Activated naive CD8-positive, alpha-beta T cell treated with anti-CD3 and anti-CD28 coated beads, Interleukin-2, amount 10 ng/mL, durations not matched to agents 7 days and 5 days (primary cell): Measurements from ENCODE around the gene MTHFS. TPM values are rescaled to one million over a fixed set of nuclear protein-coding genes. Genes with fewer than 3 reads are reported as not detected.

Source experiments
- ATAC-seq: fragments of 150-1000 bp; cut with Tn5 transposase; one replicate; pipeline ENCODE4 v1.10.0; 2021; ENCODE audit warnings: low read depth, moderate library complexity
- POLR2A ChIA-PET: fragments of 350-600 bp; sonication (Branson Sonifier 250); formaldehyde crosslinking; loops from one replicate; lab custom pipeline; 2021; ENCODE audit warnings: antibody characterized with exemption; lab: Charles Lee
- DNase-seq: peaks from one replicate; pipeline ENCODE4 v3.0.0; 2021
- H3K27ac Mint-ChIP-seq: one replicate; pipeline ENCODE4 v1.8.0; 2022; ENCODE audit warnings: mild to moderate bottlenecking, mixed read lengths
- H3K27me3 Mint-ChIP-seq: one replicate; pipeline ENCODE4 v1.8.0; 2022; ENCODE audit warnings: mild to moderate bottlenecking, moderate library complexity, mixed read lengths
- H3K36me3 Mint-ChIP-seq: one replicate; pipeline ENCODE4 v1.8.0; 2021; ENCODE audit warnings: mild to moderate bottlenecking, mixed read lengths
- H3K4me1 Mint-ChIP-seq: one replicate; pipeline ENCODE4 v1.8.0; 2021; ENCODE audit warnings: mixed read lengths
- H3K4me3 Mint-ChIP-seq: one replicate; pipeline ENCODE4 v1.8.0; 2022; ENCODE audit warnings: mild to moderate bottlenecking, moderate library complexity, mixed read lengths
- H3K9me3 Mint-ChIP-seq: one replicate; pipeline ENCODE4 v1.8.0; 2021; ENCODE audit warnings: mixed read lengths
- total RNA-seq, 2 experiments: library from RNA; stranded (reverse); gene quantifications; one replicate each; pipeline ENCODE4 v1.2.3, GENCODE V29; 2021

Gene MTHFS
- total RNA-seq, 2 experiments from 2014 or later: 31.5 to 32.0 TPM

DNA sequence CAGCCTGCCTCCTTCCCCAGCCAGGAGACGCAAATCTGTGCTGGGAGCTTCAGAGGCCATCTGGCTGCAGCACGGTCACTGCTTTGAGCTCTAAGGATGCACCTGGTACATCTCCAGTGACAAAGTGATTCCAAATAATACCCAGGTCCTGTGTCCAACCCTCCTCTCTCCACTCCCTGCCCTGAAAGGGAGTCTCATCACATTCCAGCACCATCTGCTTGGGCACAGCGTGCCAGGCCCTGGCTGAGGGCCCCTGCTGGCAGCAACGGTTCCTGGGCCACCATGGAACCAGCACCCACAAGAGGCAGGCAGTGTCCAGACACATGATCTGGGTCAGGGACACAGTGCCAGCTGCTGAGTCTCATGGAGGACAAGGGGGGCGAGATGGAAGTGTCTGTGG lies 81.3 kb downstream of the MTHFS start:
- Mint-ChIP-seq H3K9me3 (peaks cover 3% of the 10 kb centered on the region), H3K27me3 (no peaks in the 10 kb centered on the region), H3K36me3 (peaks cover 4% of the 10 kb centered on the region), H3K4me1 (no peaks in the 10 kb centered on the region), H3K27ac (no peak overlapping the region), H3K4me3 (no peak overlapping the region)
- POLR2A ChIA-PET: no interaction called here
- ATAC-seq: no peak
- no peak for DNase-seq

DNA sequence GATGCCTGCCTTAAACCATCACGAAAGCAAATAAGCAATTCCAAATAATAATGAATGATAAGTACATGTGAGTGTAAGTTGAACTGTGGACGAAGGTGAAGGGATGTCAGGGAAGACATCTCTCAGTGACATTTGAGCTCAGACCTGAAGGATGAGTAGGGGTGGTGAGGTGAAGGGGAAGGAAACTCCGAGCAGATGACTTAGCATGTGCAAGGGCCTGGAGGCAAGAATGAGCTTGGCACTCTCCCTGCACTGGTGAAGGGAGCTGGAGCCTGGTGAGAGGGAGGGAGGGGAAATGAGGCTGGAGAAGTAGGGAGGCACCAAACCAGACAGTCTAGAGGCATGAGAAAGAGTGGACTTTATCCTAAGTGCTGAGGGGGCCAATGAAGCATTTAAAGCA lies 84.3 kb downstream of the MTHFS start:
- peaks cover 3% of the 10 kb centered on the region for H3K27me3 Mint-ChIP-seq
- no peak for ATAC-seq
- no peaks in the 10 kb centered on the region for H3K4me1 Mint-ChIP-seq
- H3K4me3 Mint-ChIP-seq: no peak overlapping the region
- H3K36me3 Mint-ChIP-seq: no peaks in the 10 kb centered on the region
- no peaks in the 10 kb centered on the region for H3K9me3 Mint-ChIP-seq
- POLR2A ChIA-PET: interaction anchor here (0.5 kb wide), 1 partner anchor 162 kb away, joined by 4 read pairs; no protein-coding TSS in a partner anchor
- no peak for DNase-seq
- H3K27ac Mint-ChIP-seq: peak overlapping the region; percentile 25

DNA sequence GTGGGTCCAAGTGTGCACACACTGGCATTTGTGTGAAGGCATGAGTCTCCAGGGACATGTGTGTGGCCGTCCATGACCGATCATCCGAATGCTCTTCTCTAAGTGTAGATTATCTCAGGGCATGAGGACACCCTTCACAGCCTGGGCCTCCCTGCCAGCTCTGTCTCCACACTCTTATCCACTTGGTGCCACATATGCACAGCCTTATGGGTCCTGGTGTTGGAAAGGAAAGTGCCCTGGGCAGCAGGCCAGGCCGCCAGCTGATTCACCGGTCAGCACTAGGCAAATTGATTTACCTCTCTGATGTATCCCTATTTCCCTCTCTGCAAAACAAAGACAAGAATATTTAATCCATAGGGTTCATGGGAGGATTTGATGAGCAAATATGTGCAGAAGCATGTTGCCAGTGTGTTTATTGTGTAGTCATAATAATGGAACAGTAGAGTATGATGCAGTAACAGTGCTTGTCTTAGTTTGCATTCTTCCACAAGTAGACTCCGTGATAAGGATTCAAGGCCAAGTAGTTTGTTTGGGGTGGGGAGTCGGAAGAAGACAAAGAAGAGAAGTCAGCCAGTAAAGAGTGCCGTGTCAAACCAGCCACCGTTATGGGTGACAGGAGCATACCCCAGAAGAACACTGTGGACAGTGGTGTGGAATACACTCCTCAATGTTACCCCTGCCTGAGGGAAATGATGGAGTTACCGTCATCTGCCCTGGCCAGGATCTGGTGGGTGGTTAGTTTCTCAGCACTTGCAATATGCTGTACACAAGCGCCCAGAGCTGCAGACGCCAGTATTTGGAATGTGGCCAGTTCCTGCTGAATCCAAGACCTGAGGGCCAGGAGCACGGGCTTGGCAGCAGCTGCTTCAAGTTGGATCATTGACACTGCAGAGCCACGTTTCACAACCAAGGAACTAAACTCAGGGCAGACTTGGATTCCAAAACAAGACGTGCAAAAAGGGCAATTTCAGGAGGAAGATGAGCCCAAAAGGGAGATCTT lies 85.1 kb downstream of the MTHFS start:
- Mint-ChIP-seq H3K9me3 (no peaks in the 10 kb centered on the region), H3K4me1 (no peaks in the 10 kb centered on the region), H3K36me3 (no peaks in the 10 kb centered on the region), H3K27me3 (peaks cover 7% of the 10 kb centered on the region), H3K4me3 (no peak overlapping the region), H3K27ac (no peak overlapping the region)
- no peak for DNase-seq
- ATAC-seq: no peak
- POLR2A ChIA-PET: no interaction called here

DNA sequence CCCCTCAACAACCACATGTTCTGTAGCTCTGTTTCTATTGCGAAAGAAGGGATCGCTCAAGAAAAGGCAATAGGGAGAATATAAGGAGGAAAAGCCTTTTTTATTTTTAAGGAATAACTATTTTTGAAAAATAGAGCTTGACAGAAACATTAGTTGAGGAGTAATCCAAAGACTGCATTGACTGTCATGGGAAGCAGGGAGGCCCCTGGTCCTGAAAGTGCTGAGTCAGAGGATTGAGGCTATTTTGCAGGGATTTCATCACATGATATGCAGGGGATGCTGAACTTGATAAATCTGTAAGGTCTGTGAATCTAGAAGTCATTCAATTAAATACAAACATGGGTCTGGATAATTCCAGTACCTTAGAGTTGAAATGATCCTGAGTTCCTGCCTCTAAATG lies 92.0 kb downstream of the MTHFS start:
- peaks cover 7% of the 10 kb centered on the region for H3K27me3 Mint-ChIP-seq
- POLR2A ChIA-PET: no interaction called here
- H3K4me1 Mint-ChIP-seq: no peaks in the 10 kb centered on the region
- no peak for DNase-seq
- no peaks in the 10 kb centered on the region for H3K9me3 Mint-ChIP-seq
- ATAC-seq: no peak
- no peak overlapping the region for H3K27ac Mint-ChIP-seq
- no peaks in the 10 kb centered on the region for H3K36me3 Mint-ChIP-seq
- no peak overlapping the region for H3K4me3 Mint-ChIP-seq

DNA sequence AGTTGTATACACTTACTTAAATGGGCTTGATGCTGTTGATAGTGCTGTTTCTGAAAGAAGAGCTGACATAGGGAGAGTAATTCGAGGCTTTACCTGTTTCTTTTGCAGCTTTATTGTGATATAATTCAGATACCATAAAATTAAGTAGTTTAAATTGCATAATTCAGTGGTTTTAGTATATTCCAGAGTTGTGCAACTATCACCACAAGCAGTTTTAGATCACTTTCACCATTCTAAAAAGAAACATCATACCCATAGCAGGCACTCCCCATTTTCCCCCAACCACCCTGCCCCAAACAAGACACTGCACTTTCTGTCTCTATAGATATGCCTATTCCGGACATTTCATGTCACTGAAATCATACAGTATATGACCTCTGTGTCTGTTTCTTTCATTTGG lies 98.5 kb downstream of the MTHFS start:
- Mint-ChIP-seq H3K36me3 (no peaks in the 10 kb centered on the region), H3K27me3 (peaks cover 2% of the 10 kb centered on the region), H3K9me3 (no peaks in the 10 kb centered on the region), H3K27ac (no peak overlapping the region), H3K4me1 (no peaks in the 10 kb centered on the region), H3K4me3 (no peak overlapping the region)
- no peak for DNase-seq
- POLR2A ChIA-PET: no interaction called here
- no peak for ATAC-seq

Other genes starting within 250 kb of the MTHFS start
- 10 to 100 TPM; 33.6 to 34.6 TPM for gene BCL2A1, start 74.2 kb upstream of the MTHFS start, total RNA-seq
- gene ZFAND6, start 162.7 kb upstream of the MTHFS start, total RNA-seq: 10 to 100 TPM; 54.9 to 58.3 TPM